IPS-20b (cell line): ENCODE measurements around the gene CAPN13.

Source experiments
- H3K27ac ChIP-seq: one replicate; pipeline ENCODE4 v1.5.1; 2013; ENCODE audit warnings: low read length
- H3K27me3 ChIP-seq: 2 replicates; pipeline ENCODE4 v1.6.1; 2013; ENCODE audit warnings: mild to moderate bottlenecking, low read length, inconsistent platforms; ENCODE audit not compliant: insufficient read depth
- H3K36me3 ChIP-seq: 2 replicates; pipeline ENCODE4 v1.6.1; 2013; ENCODE audit warnings: low read depth, mild to moderate bottlenecking, inconsistent platforms, low read length, moderate library complexity; ENCODE audit not compliant: insufficient read depth
- H3K4me1 ChIP-seq: 2 replicates; pipeline ENCODE4 v1.6.1; 2013; ENCODE audit warnings: mild to moderate bottlenecking, control low read depth, inconsistent platforms, low read length, moderate library complexity; ENCODE audit not compliant: insufficient read depth
- H3K4me3 ChIP-seq: 2 replicates; pipeline ENCODE4 v1.5.1; 2013; ENCODE audit warnings: mild to moderate bottlenecking, low read length, inconsistent platforms
- H3K9ac ChIP-seq: 2 replicates; pipeline ENCODE4 v1.6.1; 2013; ENCODE audit warnings: low read depth, mild to moderate bottlenecking, inconsistent platforms, low read length, moderate library complexity
- H3K9me3 ChIP-seq: 2 replicates; pipeline ENCODE4 v1.6.1; 2013; ENCODE audit warnings: mild to moderate bottlenecking, low read depth, low read length, inconsistent platforms; ENCODE audit not compliant: insufficient read depth

Gene CAPN13

DNA sequence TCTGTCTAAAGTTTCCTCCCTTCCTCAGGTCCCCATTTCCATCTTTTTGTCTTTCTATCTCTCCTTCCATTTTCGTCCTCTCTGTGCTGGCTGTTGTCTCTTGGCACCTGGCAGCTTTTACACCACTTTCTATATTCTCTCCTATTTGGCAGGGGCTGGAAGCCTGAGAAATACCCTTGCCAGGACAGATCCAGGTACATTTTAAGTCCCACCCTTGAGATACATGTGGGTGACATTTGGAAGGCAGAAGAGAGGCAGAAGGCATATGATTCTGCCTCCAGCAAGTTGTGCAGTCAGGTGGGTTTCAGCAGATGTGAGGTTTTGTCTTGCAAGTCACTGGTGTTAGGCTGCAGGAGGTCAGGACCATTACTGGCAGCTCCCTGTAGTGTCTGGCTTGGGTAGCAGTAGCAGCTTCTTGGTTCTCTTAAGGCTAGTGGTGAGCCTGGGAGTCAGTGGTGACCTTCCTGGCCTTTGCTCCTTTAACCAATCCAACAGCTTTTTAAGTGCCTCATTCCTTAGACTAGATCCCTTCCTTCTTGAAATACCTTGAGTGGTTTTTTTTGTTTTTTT is 90.1 kb downstream of the CAPN13 start:
- H3K27me3 ChIP-seq = no peaks in the 10 kb centered on the region
- H3K27ac ChIP-seq = no peak overlapping the region
- H3K4me3 ChIP-seq = no peak overlapping the region
- H3K4me1 ChIP-seq = no peaks in the 10 kb centered on the region
- H3K9me3 ChIP-seq = no peaks in the 10 kb centered on the region
- H3K9ac ChIP-seq = no peak overlapping the region
- no peaks in the 10 kb centered on the region for H3K36me3 ChIP-seq

GRCh38 chr2:30716123-30716900 is 90.9 kb downstream of the CAPN13 start:
- Histone ChIP-seq H3K4me3 (no peak overlapping the region), H3K36me3 (no peaks in the 10 kb centered on the region), H3K9ac (no peak overlapping the region), H3K27me3 (no peaks in the 10 kb centered on the region), H3K27ac (no peak overlapping the region), H3K4me1 (no peaks in the 10 kb centered on the region), H3K9me3 (no peaks in the 10 kb centered on the region)

DNA sequence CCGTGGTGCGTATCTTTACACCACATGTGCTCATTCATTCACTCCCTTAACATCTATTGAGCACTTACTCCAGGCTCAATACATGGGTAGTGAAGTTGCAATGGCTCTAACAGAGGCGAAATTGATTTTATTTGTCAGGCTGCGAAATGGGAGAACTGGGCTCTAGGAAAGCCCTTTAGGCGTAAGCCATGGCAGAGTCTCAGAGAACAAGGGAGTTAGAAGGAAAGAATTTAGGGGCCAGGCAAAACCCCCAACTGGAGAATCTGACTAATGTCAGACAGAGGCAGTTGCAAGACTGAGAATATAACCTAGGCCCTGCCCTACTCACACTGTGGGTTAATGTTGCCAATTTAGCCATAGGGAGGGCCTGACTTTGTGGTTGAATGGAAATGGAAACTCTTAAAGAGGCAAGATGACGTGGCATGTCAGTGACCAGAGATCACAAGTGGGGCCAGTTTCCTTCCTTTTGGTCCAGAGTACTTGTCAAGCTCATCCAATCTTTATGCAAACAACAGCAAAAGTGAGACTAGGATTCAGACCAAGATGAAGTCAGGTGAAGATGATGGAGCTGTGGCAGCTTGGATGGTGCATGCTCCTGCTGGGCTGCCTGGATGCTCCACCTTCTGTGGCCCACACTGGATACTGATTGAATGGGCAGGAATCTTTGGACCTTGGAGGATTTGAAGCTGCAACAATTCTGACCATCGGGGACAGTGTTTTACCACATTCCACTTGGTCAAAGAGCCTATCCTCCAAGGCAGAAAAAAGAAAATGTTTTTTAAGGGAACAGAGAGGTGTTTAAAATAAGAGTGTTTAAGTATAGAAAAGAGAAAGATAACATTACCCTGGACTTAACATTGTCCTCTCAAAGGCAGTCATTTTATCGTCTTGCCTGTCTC is 92.2 kb downstream of the CAPN13 start:
- Histone ChIP-seq H3K4me1 (no peaks in the 10 kb centered on the region), H3K9ac (no peak overlapping the region), H3K36me3 (no peaks in the 10 kb centered on the region), H3K4me3 (no peak overlapping the region), H3K27ac (no peak overlapping the region), H3K9me3 (no peaks in the 10 kb centered on the region; the same call in 1 of the 2 replicates), H3K27me3 (no peaks in the 10 kb centered on the region)

GRCh38 chr2:30713698-30714097 is 93.5 kb downstream of the CAPN13 start:
- H3K9ac ChIP-seq = no peak overlapping the region
- H3K27me3 ChIP-seq = no peaks in the 10 kb centered on the region
- no peaks in the 10 kb centered on the region for H3K36me3 ChIP-seq
- H3K4me3 ChIP-seq = no peak overlapping the region
- H3K27ac ChIP-seq = no peak overlapping the region
- no peaks in the 10 kb centered on the region; the same call in 1 of the 2 replicates for H3K9me3 ChIP-seq
- no peaks in the 10 kb centered on the region for H3K4me1 ChIP-seq

GRCh38 chr2:30711646-30712085 is 95.6 kb downstream of the CAPN13 start:
- H3K9me3 ChIP-seq = no peaks in the 10 kb centered on the region; the same call in 1 of the 2 replicates
- no peaks in the 10 kb centered on the region for H3K4me1 ChIP-seq
- no peak overlapping the region for H3K4me3 ChIP-seq
- no peaks in the 10 kb centered on the region for H3K36me3 ChIP-seq
- no peak overlapping the region for H3K27ac ChIP-seq
- no peak overlapping the region for H3K9ac ChIP-seq
- no peaks in the 10 kb centered on the region for H3K27me3 ChIP-seq

DNA sequence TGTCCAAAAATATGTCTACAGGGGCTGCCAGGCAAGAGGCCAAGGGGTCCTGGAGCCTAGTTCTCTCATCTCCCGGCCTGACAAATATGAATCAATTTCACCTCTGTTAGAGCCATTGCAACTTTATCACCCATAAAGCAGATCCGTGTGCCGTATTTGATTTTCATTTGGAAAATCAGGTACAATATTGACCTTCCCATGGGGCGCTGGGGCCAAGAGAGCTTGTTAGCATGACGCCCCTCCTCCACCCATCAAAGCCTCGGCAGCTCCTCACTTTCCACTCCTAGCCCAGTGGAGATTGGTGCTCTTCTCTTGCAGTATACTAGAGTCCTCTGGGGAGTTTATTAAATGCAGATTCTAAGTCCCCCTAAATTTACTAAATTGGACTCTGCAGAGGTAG is 96.8 kb downstream of the CAPN13 start:
- H3K36me3 ChIP-seq = no peaks in the 10 kb centered on the region
- H3K9ac ChIP-seq = no peak overlapping the region
- H3K4me3 ChIP-seq = no peak overlapping the region
- H3K4me1 ChIP-seq = no peaks in the 10 kb centered on the region
- no peak overlapping the region for H3K27ac ChIP-seq
- H3K9me3 ChIP-seq = no peaks in the 10 kb centered on the region; the same call in 1 of the 2 replicates
- H3K27me3 ChIP-seq = no peaks in the 10 kb centered on the region

GRCh38 chr2:30710016-30710415 is 97.2 kb downstream of the CAPN13 start:
- no peaks in the 10 kb centered on the region for H3K27me3 ChIP-seq
- H3K36me3 ChIP-seq = no peaks in the 10 kb centered on the region
- no peak overlapping the region for H3K4me3 ChIP-seq
- no peak overlapping the region for H3K9ac ChIP-seq
- H3K9me3 ChIP-seq = no peaks in the 10 kb centered on the region; the same call in 1 of the 2 replicates
- H3K4me1 ChIP-seq = no peaks in the 10 kb centered on the region
- H3K27ac ChIP-seq = no peak overlapping the region

DNA sequence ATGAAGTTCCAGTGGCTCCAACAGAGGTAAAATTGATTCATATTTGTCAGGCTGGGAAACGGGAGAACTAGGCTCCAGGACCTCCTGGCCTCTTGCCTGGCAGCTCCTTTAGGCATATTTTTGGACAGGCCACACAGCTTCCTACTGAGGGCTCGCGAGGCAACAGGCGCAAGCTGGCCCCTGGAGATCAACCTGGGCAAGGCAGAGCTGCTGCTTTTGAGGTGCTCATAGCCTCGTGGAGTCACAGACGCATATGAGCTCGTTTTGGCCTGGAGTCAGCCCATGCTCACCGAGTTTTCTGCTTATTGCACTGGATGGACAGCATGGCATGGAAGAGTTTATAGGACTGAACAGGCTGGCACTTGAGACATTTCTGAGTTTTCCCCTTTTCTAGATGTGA is 97.7 kb downstream of the CAPN13 start:
- no peak overlapping the region for H3K4me3 ChIP-seq
- no peaks in the 10 kb centered on the region for H3K36me3 ChIP-seq
- no peaks in the 10 kb centered on the region for H3K4me1 ChIP-seq
- H3K9ac ChIP-seq = no peak overlapping the region
- no peaks in the 10 kb centered on the region; the same call in 1 of the 2 replicates for H3K9me3 ChIP-seq
- H3K27ac ChIP-seq = no peak overlapping the region
- no peaks in the 10 kb centered on the region for H3K27me3 ChIP-seq

- H3K9ac ChIP-seq = no peak overlapping the region
- no peaks in the 10 kb centered on the region; the same call in 1 of the 2 replicates for H3K9me3 ChIP-seq
- H3K36me3 ChIP-seq = no peaks in the 10 kb centered on the region
- H3K4me3 ChIP-seq = no peak overlapping the region
- H3K4me1 ChIP-seq = no peaks in the 10 kb centered on the region
- no peak overlapping the region for H3K27ac ChIP-seq
- no peaks in the 10 kb centered on the region for H3K27me3 ChIP-seq
Measured at GRCh38 chr2:30708491-30709290, 98.6 kb downstream of the CAPN13 start.

- no peaks in the 10 kb centered on the region for H3K36me3 ChIP-seq
- H3K4me3 ChIP-seq = no peak overlapping the region
- H3K27ac ChIP-seq = no peak overlapping the region
- H3K9ac ChIP-seq = no peak overlapping the region
- H3K4me1 ChIP-seq = no peaks in the 10 kb centered on the region
- no peaks in the 10 kb centered on the region for H3K27me3 ChIP-seq
- H3K9me3 ChIP-seq = peaks cover 9% of the 10 kb centered on the region
Measured at GRCh38 chr2:30707304-30707903, 99.8 kb downstream of the CAPN13 start.
